HEK293T (cell line): Measurements from ENCODE around the gene ENDOU.
A peak's percentile ranks its signal among the peaks of the same experiment; 100 is the strongest.

ENCODE experiments used
- CTCF ChIA-PET: fragments of 350-600 bp; formaldehyde crosslinking; extraction: SDS; loops from one replicate; lab custom pipeline; 2021; ENCODE audit warnings: antibody characterized with exemption, inconsistent platforms; lab: Yijun Ruan, JAX
- POLR2A ChIA-PET: fragments of 350-600 bp; formaldehyde crosslinking; extraction: SDS; loops from one replicate; lab custom pipeline; 2020; ENCODE audit warnings: antibody characterized with exemption, inconsistent platforms; lab: Yijun Ruan, JAX
- DNase-seq: peaks from one replicate; pipeline ENCODE4 v3.0.0; 2012; ENCODE audit warnings: mixed read lengths; ENCODE audit errors: extremely low spot score
- ARNT ChIP-seq: fragments of 450-650 bp; IDR thresholded peaks from 2 replicates; pipeline ENCODE4 v1.6.1; 2017; ENCODE audit warnings: mild to moderate bottlenecking
- BHLHE40 ChIP-seq: fragments of 450-650 bp; IDR thresholded peaks from 2 replicates; pipeline ENCODE4 v1.6.1; 2016; ENCODE audit warnings: mild to moderate bottlenecking, moderate library complexity, borderline replicate concordance
- CTBP1 ChIP-seq: fragments of 450-650 bp; IDR thresholded peaks from 2 replicates; pipeline ENCODE4 v1.6.1; 2016; ENCODE audit warnings: borderline replicate concordance
- ELF4 ChIP-seq: fragments of 450-650 bp; IDR thresholded peaks from 2 replicates; pipeline ENCODE4 v1.6.1; 2017; ENCODE audit warnings: antibody characterized with exemption
- FOXA1 ChIP-seq: fragments of 450-650 bp; IDR thresholded peaks from 2 replicates; pipeline ENCODE4 v1.6.1; 2016; ENCODE audit warnings: mild to moderate bottlenecking
- FOXK2 ChIP-seq: fragments of 450-650 bp; IDR thresholded peaks from 2 replicates; pipeline ENCODE4 v1.6.1; 2016; ENCODE audit warnings: mild to moderate bottlenecking
- FOXM1 ChIP-seq: fragments of 450-650 bp; IDR thresholded peaks from 2 replicates; pipeline ENCODE4 v1.6.1; 2017; ENCODE audit warnings: mild to moderate bottlenecking, borderline replicate concordance
- HDGF ChIP-seq: fragments of 450-650 bp; IDR thresholded peaks from 2 replicates; pipeline ENCODE4 v1.6.1; 2017; ENCODE audit warnings: antibody characterized with exemption, borderline replicate concordance
- L3MBTL2 ChIP-seq: fragments of 450-650 bp; conservative IDR thresholded peaks from 2 replicates; pipeline ENCODE4 v1.6.1; 2016; ENCODE audit warnings: mild to moderate bottlenecking
- LEF1 ChIP-seq: fragments of 450-650 bp; IDR thresholded peaks from 2 replicates; pipeline ENCODE4 v1.6.1; 2017; ENCODE audit warnings: mild to moderate bottlenecking, borderline replicate concordance
- NFRKB ChIP-seq: fragments of 450-650 bp; IDR thresholded peaks from 2 replicates; pipeline ENCODE4 v1.6.1; 2016; ENCODE audit warnings: mild to moderate bottlenecking, moderate library complexity
- PKNOX1 ChIP-seq: fragments of 450-650 bp; IDR thresholded peaks from 2 replicates; pipeline ENCODE4 v1.6.1; 2016
- SP1 ChIP-seq: fragments of 450-650 bp; IDR thresholded peaks from 2 replicates; pipeline ENCODE4 v1.6.1; 2017
- SUZ12 ChIP-seq: fragments of 450-650 bp; IDR thresholded peaks from 2 replicates; pipeline ENCODE4 v1.6.1; 2016; ENCODE audit warnings: mild to moderate bottlenecking
- TARDBP ChIP-seq: fragments of 450-650 bp; IDR thresholded peaks from 2 replicates; pipeline ENCODE4 v1.6.1; 2016
- ZNF384 ChIP-seq: fragments of 450-650 bp; IDR thresholded peaks from 2 replicates; pipeline ENCODE4 v1.6.1; 2016

ENDOU gene

GRCh38 chr12:47715877-47716548 is 9.3 kb downstream of the ENDOU start:
- TF ChIP-seq PKNOX1 (no peak), ARNT (no peak), FOXA1 (no peak), TARDBP (no peak)
- CTCF ChIA-PET = interaction anchor here (1.0 to 4.4 kb wide), 9 partner anchors 9 to 122 kb away, joined by 3 to 30 read pairs (median 6); partner anchors contain the start of gene RPAP3
- POLR2A ChIA-PET = interaction anchor here (1.7 to 1.9 kb wide), 2 partner anchors 10 to 53 kb away, joined by 4 to 8 read pairs; partner anchors contain the start of gene RPAP3
- no peak for DNase-seq

- DNase-seq = peak; percentile 71
- no peak for TF ChIP-seq TARDBP
- no peak for TF ChIP-seq PKNOX1
- POLR2A ChIA-PET = interaction anchor here (1.7 to 1.9 kb wide), 2 partner anchors 10 to 54 kb away, joined by 4 to 8 read pairs; partner anchors contain the start of gene RPAP3
- CTCF ChIA-PET = interaction anchor here (0.8 to 4.4 kb wide), 11 partner anchors 8 to 125 kb away, joined by 3 to 30 read pairs (median 4); partner anchors contain the start of gene RPAP3
Observed at GRCh38 chr12:47715393-47715876, 9.9 kb downstream of the ENDOU start.

- POLR2A ChIA-PET = interaction anchor here (1.7 to 1.9 kb wide), 2 partner anchors 9 to 54 kb away, joined by 4 to 8 read pairs; partner anchors contain the start of gene RPAP3
- CTCF ChIA-PET = interaction anchor here (0.8 to 4.4 kb wide), 8 partner anchors 9 to 125 kb away, joined by 3 to 30 read pairs (median 6); partner anchors contain the start of gene RPAP3
Observed at GRCh38 chr12:47714826-47715386, 10.4 kb downstream of the ENDOU start.

GRCh38 chr12:47712171-47712570 is 13.1 kb downstream of the ENDOU start:
- POLR2A ChIA-PET = no interaction called here
- DNase-seq = no peak
- CTCF ChIA-PET = no interaction called here
- TF ChIP-seq CTBP1 = no peak
- no peak for TF ChIP-seq SUZ12
- TF ChIP-seq ARNT = no peak
- no peak for TF ChIP-seq BHLHE40

More at GRCh38 chr12:47714826-47715386, 10.4 kb downstream of the ENDOU start:
- TF ChIP-seq SUZ12 (no peak), NFRKB (no peak), CTBP1 (no peak), ZNF384 (no peak), ARNT (no peak), FOXA1 (no peak), TARDBP (no peak)
- DNase-seq = no peak

GRCh38 chr12:47711448-47711847 is 13.8 kb downstream of the ENDOU start:
- ChIA-PET CTCF (no interaction called here), POLR2A (no interaction called here)
- TF ChIP-seq HDGF (no peak), FOXK2 (no peak)
- no peak for DNase-seq

GRCh38 chr12:47710278-47710677 is 15.0 kb downstream of the ENDOU start:
- TF ChIP-seq BHLHE40 = no peak
- TF ChIP-seq TARDBP = no peak
- TF ChIP-seq FOXK2 = no peak
- TF ChIP-seq L3MBTL2 = no peak
- TF ChIP-seq SP1 = no peak
- no peak for TF ChIP-seq HDGF
- no peak for TF ChIP-seq PKNOX1
- TF ChIP-seq ARNT = no peak
- TF ChIP-seq NFRKB = no peak
- ChIA-PET POLR2A (interaction anchor here (0.7 kb wide), 1 partner anchor 125 kb away, joined by 3 read pairs; no protein-coding TSS in a partner anchor), CTCF (no interaction called here)
- DNase-seq = no peak

- no peak for DNase-seq
- ChIA-PET POLR2A (interaction anchor here (0.7 kb wide), 1 partner anchor 126 kb away, joined by 3 read pairs; no protein-coding TSS in a partner anchor), CTCF (no interaction called here)
- TF ChIP-seq SP1 (no peak), ELF4 (no peak), TARDBP (no peak), L3MBTL2 (no peak), FOXM1 (no peak), LEF1 (no peak), ZNF384 (no peak), CTBP1 (no peak), FOXK2 (no peak), NFRKB (no peak), PKNOX1 (no peak), HDGF (no peak), ARNT (no peak), SUZ12 (no peak)
Observed at GRCh38 chr12:47709671-47710070, 15.6 kb downstream of the ENDOU start.
